Fibroblast of lung (primary cell): ENCODE measurements around the gene PLEKHH2.

Experiments
- EZH2 ChIP-seq: IDR thresholded peaks from 2 replicates; pipeline ENCODE4 v1.5.1; 2012; ENCODE audit warnings: low read length, control low read depth, mild to moderate bottlenecking; ENCODE audit errors: missing control alignments
- TF ChIP-seq, protein P1 (sequence below), 2 donors: IDR thresholded peaks in 1 of 2; conservative IDR thresholded peaks in 1 of 2; 1 replicate in 1 of 2; 2 replicates in 1 of 2; pipeline ENCODE4 v1.5.1; 2011 to 2012; ENCODE audit warnings: low read length in 2 of 2, control low read depth in 1 of 2, inconsistent platforms in 1 of 2, low read depth in 1 of 2, mild to moderate bottlenecking in 1 of 2

DNA sequence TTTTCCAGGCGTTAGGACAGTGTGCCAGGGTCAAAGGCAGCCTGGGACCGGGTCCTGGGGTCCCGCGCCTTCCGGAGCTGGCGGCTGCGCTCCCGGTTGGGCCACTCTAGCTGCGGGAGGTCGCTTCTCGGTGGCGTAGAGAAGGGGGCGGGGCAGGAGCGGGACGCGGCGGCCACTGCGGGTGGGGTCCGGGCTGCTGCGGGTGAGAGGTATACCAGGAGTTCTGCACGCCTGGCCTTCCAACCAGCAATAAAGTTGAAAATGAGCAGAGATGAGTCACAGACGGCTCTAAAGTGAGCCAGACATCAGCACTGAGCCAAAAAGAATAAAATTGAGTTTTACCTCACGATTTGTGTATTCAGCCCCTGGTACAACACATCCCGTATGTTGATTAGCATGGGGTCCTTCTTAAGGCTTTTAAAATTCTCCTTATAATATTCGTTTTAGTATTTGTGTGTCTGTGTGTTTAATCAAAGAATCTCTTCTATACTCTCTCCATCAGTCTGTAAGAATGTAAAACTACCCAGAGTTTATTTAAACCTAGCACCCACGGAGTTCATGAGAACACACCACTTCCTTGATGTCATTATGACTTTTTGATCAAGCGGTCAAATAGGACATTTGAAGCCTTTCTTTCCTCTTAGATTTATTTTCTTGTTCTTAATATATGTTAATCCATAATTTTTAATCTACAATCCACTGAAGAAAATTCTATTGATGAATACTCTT, 39.4 kb downstream of the PLEKHH2 start, which contains the start of gene C1GALT1C1L:
- TF ChIP-seq, protein P1, sequence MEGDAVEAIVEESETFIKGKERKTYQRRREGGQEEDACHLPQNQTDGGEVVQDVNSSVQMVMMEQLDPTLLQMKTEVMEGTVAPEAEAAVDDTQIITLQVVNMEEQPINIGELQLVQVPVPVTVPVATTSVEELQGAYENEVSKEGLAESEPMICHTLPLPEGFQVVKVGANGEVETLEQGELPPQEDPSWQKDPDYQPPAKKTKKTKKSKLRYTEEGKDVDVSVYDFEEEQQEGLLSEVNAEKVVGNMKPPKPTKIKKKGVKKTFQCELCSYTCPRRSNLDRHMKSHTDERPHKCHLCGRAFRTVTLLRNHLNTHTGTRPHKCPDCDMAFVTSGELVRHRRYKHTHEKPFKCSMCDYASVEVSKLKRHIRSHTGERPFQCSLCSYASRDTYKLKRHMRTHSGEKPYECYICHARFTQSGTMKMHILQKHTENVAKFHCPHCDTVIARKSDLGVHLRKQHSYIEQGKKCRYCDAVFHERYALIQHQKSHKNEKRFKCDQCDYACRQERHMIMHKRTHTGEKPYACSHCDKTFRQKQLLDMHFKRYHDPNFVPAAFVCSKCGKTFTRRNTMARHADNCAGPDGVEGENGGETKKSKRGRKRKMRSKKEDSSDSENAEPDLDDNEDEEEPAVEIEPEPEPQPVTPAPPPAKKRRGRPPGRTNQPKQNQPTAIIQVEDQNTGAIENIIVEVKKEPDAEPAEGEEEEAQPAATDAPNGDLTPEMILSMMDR (conservative IDR thresholded peaks at IDR 0.05 in 1 of 2, IDR thresholded peaks at IDR 0.05 in 1 of 2; ENCODE audit: low read depth in 1 of 2, low read length in 2 of 2), result no peak
- TF ChIP-seq EZH2, result no peak
